Neural progenitor cell (in vitro differentiated cells): ENCODE measurements around the gene REPIN1. TPM values are rescaled to one million over a fixed set of nuclear protein-coding genes. Genes with fewer than 3 reads are reported as not detected.

Source experiments
- DNase-seq: peaks from one replicate; pipeline ENCODE4 v3.0.0-alpha.2; 2016; ENCODE audit warnings: low spot score
- H2AFZ ChIP-seq: fragments of 200-600 bp; sonication (generic); replicated peaks from 2 replicates; pipeline ENCODE4 v1.6.1; 2016; ENCODE audit warnings: antibody characterized with exemption
- H3F3A ChIP-seq: fragments of 200-600 bp; sonication (generic); 2 replicates; pipeline ENCODE4 v1.6.1; 2016; ENCODE audit warnings: antibody characterized with exemption, low read depth
- H3K27ac ChIP-seq: fragments of 200-600 bp; sonication (generic); 2 replicates; pipeline ENCODE4 v1.5.1; 2016; ENCODE audit warnings: mild to moderate bottlenecking
- H3K27me3 ChIP-seq: fragments of 200-600 bp; sonication (generic); 2 replicates; pipeline ENCODE4 v1.6.1; 2016; ENCODE audit warnings: mild to moderate bottlenecking, moderate library complexity
- H3K36me3 ChIP-seq: fragments of 200-600 bp; sonication (generic); 2 replicates; pipeline ENCODE4 v1.5.1; 2016
- H3K4me1 ChIP-seq: fragments of 200-600 bp; sonication (generic); 2 replicates; pipeline ENCODE4 v1.6.1; 2016; ENCODE audit warnings: mixed run types
- H3K4me2 ChIP-seq: fragments of 200-600 bp; sonication (generic); 2 replicates; pipeline ENCODE4 v1.6.1; 2016
- H3K4me3 ChIP-seq: fragments of 200-600 bp; sonication (generic); 2 replicates; pipeline ENCODE4 v1.5.1; 2016
- H3K79me2 ChIP-seq: fragments of 200-600 bp; sonication (generic); 2 replicates; pipeline ENCODE4 v1.6.1; 2016; ENCODE audit warnings: low read depth
- H3K9ac ChIP-seq: fragments of 200-600 bp; sonication (generic); 2 replicates; pipeline ENCODE4 v1.6.1; 2016
- H3K9me3 ChIP-seq: fragments of 200-600 bp; sonication (generic); 2 replicates; pipeline ENCODE4 v1.5.1; 2016; ENCODE audit warnings: low read depth
- H4K20me1 ChIP-seq: fragments of 200-600 bp; sonication (generic); 2 replicates; pipeline ENCODE4 v1.6.1; 2016; ENCODE audit warnings: low read depth
- H3K27ac Mint-ChIP-seq: 3 replicates; pipeline ENCODE4 v1.8.0; 2021; ENCODE audit warnings: mixed read lengths
- H3K27me3 Mint-ChIP-seq: 2 replicates; pipeline ENCODE4 v1.8.0; 2022; ENCODE audit warnings: low read depth, mild to moderate bottlenecking, inconsistent platforms, moderate library complexity, mixed read lengths; ENCODE audit not compliant: insufficient read depth
- H3K36me3 Mint-ChIP-seq: 3 replicates; pipeline ENCODE4 v1.8.0; 2021; ENCODE audit warnings: mixed read lengths
- H3K4me1 Mint-ChIP-seq: 3 replicates; pipeline ENCODE4 v1.8.0; 2021; ENCODE audit warnings: mixed read lengths
- H3K4me3 Mint-ChIP-seq: 3 replicates; pipeline ENCODE4 v1.8.0; 2021; ENCODE audit warnings: mild to moderate bottlenecking, moderate library complexity, mixed read lengths
- H3K9me3 Mint-ChIP-seq: 3 replicates; pipeline ENCODE4 v1.8.0; 2020; ENCODE audit warnings: mixed read lengths
- CTCF ChIP-seq: fragments of 200-600 bp; sonication (generic); IDR thresholded peaks from 2 replicates; pipeline ENCODE4 v1.5.1; 2017; ENCODE audit warnings: antibody characterized with exemption, mild to moderate bottlenecking
- EZH2 ChIP-seq: fragments of 200-600 bp; sonication (generic); IDR thresholded peaks from 2 replicates; pipeline ENCODE4 v1.6.1; 2017; ENCODE audit warnings: antibody characterized with exemption, mild to moderate bottlenecking, moderate library complexity
- EZH2phosphoT487 ChIP-seq: fragments of 200-600 bp; sonication (generic); IDR thresholded peaks from 2 replicates; pipeline ENCODE4 v1.6.1; 2017; ENCODE audit warnings: antibody characterized with exemption
- total RNA-seq: library from RNA; depleted of rRNA; stranded (reverse); fragments of >200 nt; gene quantifications from 2 replicates; pipeline ENCODE4 v1.2.3, GENCODE V29; 2015; ENCODE audit warnings: low replicate concordance

REPIN1 gene
- total RNA-seq, 1 donor from 2014 or later: 18.0 TPM

DNA sequence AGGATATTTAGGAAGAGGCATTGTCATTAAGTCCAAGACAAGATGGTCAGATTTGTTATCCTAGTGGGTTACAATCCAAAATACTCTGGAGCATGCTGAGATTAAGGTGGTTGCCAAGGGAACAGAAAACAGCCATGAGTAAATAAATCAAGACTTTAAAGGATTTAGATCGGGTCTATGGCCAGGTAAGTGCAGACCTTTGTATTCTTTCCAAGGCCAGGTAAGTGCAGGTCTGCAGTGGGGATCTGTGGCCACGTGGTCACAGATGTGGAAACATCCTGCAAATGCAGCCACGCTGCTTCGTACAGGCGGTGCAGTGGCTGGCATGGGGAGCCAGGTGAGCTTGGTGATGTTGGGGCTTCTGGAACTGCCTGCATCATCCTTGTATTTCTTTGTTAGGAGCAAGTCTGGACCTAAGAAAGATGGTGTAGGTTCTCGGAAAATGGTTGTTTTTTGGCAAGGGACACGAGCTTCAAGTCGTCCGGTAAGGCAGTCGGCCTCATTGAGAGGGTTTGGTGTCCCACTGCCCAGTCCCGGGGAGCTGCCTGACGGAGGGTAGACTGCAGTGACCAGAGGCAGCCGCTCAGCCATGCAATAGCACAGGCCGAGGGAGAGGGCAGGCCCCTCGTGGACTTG is 32.3 kb downstream of the REPIN1 start:
- H3K9ac ChIP-seq: no peak overlapping the region
- no peak overlapping the region for H3K27ac ChIP-seq
- H3K4me1 ChIP-seq: peaks cover 63% of the 10 kb centered on the region

DNA sequence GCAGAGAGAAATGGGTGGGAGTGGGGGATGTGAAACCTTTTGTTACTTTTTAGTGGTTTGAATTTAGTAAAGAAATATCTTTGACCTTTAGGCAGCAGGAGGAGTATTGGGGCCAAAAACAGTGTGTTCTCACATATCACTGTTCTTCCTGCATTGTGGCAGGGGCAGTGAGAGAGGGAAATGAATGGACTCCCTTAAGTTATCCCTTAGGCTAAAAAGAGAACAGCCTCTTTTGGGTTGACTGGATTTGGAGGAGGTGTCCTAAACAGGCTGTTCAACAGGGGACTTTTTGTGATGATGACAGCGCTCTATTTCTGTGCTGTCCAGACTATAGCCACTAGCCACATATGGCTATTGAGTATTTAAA is 32.8 kb downstream of the REPIN1 start:
- Histone ChIP-seq H3K27me3 (no peaks in the 10 kb centered on the region), H3K4me2 (peak overlapping the region; percentile 51), H3K79me2 (no peaks in the 10 kb centered on the region), H2AFZ (no peak overlapping the region), H3K4me3 (no peak overlapping the region), H3K36me3 (no peaks in the 10 kb centered on the region), H3K9ac (no peak overlapping the region), H3K4me1 (peaks cover 68% of the 10 kb centered on the region), H3F3A (peaks cover 51% of the 10 kb centered on the region), H4K20me1 (peaks cover 20% of the 10 kb centered on the region), H3K9me3 (no peaks in the 10 kb centered on the region), H3K27ac (peak overlapping the region; percentile 68)
- H3K27ac Mint-ChIP-seq: peak overlapping the region; percentile 95
- H3K9me3 Mint-ChIP-seq: no peaks in the 10 kb centered on the region
- TF ChIP-seq CTCF (no peak), EZH2 (no peak), EZH2phosphoT487 (no peak)
- peaks cover 7% of the 10 kb centered on the region for H3K36me3 Mint-ChIP-seq
- H3K27me3 Mint-ChIP-seq: peaks cover 6% of the 10 kb centered on the region
- H3K4me1 Mint-ChIP-seq: peaks cover 74% of the 10 kb centered on the region
- DNase-seq: no peak
- peak overlapping the region; percentile 36 for H3K4me3 Mint-ChIP-seq

More for the DNA sequence above, 32.3 kb downstream of the REPIN1 start:
- H3K9me3 Mint-ChIP-seq: no peaks in the 10 kb centered on the region
- Histone ChIP-seq H3K79me2 (peaks cover 1% of the 10 kb centered on the region), H3K9me3 (no peaks in the 10 kb centered on the region), H3F3A (peaks cover 46% of the 10 kb centered on the region), H2AFZ (no peak overlapping the region), H3K4me2 (no peak overlapping the region), H3K4me3 (no peak overlapping the region), H3K27me3 (no peaks in the 10 kb centered on the region), H3K36me3 (no peaks in the 10 kb centered on the region), H4K20me1 (peaks cover 20% of the 10 kb centered on the region)
- DNase-seq: no peak
- peak overlapping the region; percentile 53 for H3K4me3 Mint-ChIP-seq
- peaks cover 2% of the 10 kb centered on the region for H3K27me3 Mint-ChIP-seq
- peak overlapping the region; percentile 95 for H3K27ac Mint-ChIP-seq
- peaks cover 74% of the 10 kb centered on the region for H3K4me1 Mint-ChIP-seq
- no peak for TF ChIP-seq CTCF
- no peak for TF ChIP-seq EZH2
- TF ChIP-seq EZH2phosphoT487: no peak
- H3K36me3 Mint-ChIP-seq: peaks cover 7% of the 10 kb centered on the region

- Histone ChIP-seq H3K27me3 (no peaks in the 10 kb centered on the region), H3K9ac (no peak overlapping the region), H3K4me2 (peak overlapping the region; percentile 51), H3K36me3 (no peaks in the 10 kb centered on the region), H3K79me2 (no peaks in the 10 kb centered on the region), H2AFZ (no peak overlapping the region), H3K27ac (peak overlapping the region; percentile 68), H3K9me3 (no peaks in the 10 kb centered on the region), H3K4me3 (no peak overlapping the region), H3F3A (peaks cover 57% of the 10 kb centered on the region), H3K4me1 (peaks cover 71% of the 10 kb centered on the region), H4K20me1 (peaks cover 20% of the 10 kb centered on the region)
- no peak for TF ChIP-seq EZH2
- TF ChIP-seq EZH2phosphoT487: no peak
- TF ChIP-seq CTCF: no peak
- Mint-ChIP-seq H3K27me3 (peaks cover 6% of the 10 kb centered on the region), H3K36me3 (peaks cover 9% of the 10 kb centered on the region), H3K27ac (peak overlapping the region; percentile 95), H3K4me3 (peak overlapping the region; percentile 36), H3K9me3 (no peaks in the 10 kb centered on the region), H3K4me1 (peaks cover 79% of the 10 kb centered on the region)
- DNase-seq: peak; percentile 63
These were observed 33.4 kb downstream of the REPIN1 start for GRCh38 chr7:150401861-150402631.
